Breast epithelium (tissue), 3 donors: Measurements from ENCODE around the gene TMEM167A.

Experiments used
- CTCF ChIP-seq, 3 donors: fragments of 450-650 bp; IDR thresholded peaks; one replicate each; pipeline ENCODE4 v1.5.1; 2016 to 2017; ENCODE audit warnings: antibody characterized with exemption in 3 of 3, mild to moderate bottlenecking in 3 of 3, moderate library complexity in 3 of 3
- POLR2A ChIP-seq: fragments of 450-650 bp; IDR thresholded peaks from one replicate; pipeline ENCODE4 v1.6.1; 2016; ENCODE audit warnings: antibody characterized with exemption, mild to moderate bottlenecking, moderate library complexity
- POLR2AphosphoS5 ChIP-seq, 3 donors: sonication (generic); formaldehyde crosslinking; IDR thresholded peaks; one replicate each; pipeline ENCODE4 v1.6.1; 2017; ENCODE audit warnings: antibody characterized with exemption in 3 of 3

DNA sequence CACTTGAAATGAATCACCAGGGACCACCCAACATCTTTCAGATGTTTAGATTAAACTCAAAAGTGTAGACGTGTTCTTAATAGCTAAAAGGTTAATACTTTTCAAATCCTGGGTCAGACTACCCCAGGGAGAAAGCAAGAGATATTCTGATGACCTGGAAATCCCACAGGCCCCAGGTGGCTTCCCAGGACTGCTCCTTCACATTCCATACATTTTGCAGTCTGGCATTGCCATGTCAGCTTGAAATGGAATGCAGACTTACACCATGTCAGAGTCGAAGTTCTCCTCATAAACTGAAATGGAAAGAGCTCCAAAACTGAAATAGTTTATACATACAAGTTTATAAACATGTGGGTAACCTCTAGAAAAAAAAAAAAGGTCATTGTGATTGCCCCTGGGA is 61.5 kb downstream of the TMEM167A start:
- no peak for TF ChIP-seq POLR2AphosphoS5 (IDR thresholded peaks at IDR 0.05)
- TF ChIP-seq CTCF (IDR thresholded peaks at IDR 0.05) = no peak
- no peak for TF ChIP-seq POLR2A
